Heart left ventricle (tissue), 16 donors: Measurements from ENCODE around the gene SORCS2. TPM values are rescaled to one million over a fixed set of nuclear protein-coding genes. Genes with fewer than 3 reads are reported as not detected.

ENCODE experiments used
- ATAC-seq, 4 donors: fragments of 200-7000 bp; cut with Tn5 transposase; one replicate each; pipeline ENCODE4 v1.9.1; 2020 to 2022; ENCODE audit warnings: moderate library complexity in 4 of 4, mild to moderate bottlenecking in 3 of 4, moderate number of reproducible peaks in 1 of 4
- DNase-seq, 5 donors: peaks; one replicate each; pipeline ENCODE4 v3.0.0-alpha.2; 2020
- H3K27ac ChIP-seq, 12 donors: fragments of 200-600 bp; sonication (generic) in 4 of 12; one replicate each; pipeline versions ENCODE4 v1.5.0 to v1.8.0; 2016 to 2022; ENCODE audit warnings: mild to moderate bottlenecking in 2 of 12
- H3K27me3 ChIP-seq, 9 donors: fragments of 200-600 bp; sonication (generic) in 2 of 9; one replicate each; pipeline versions ENCODE4 v1.5.1 to v1.8.0; 2016 to 2022; ENCODE audit warnings: mild to moderate bottlenecking in 3 of 9
- H3K36me3 ChIP-seq, 9 donors: fragments of 200-600 bp; sonication (generic) in 2 of 9; one replicate each; pipeline versions ENCODE4 v1.5.0 to v1.8.0; 2018 to 2022; ENCODE audit warnings: mild to moderate bottlenecking in 2 of 9
- H3K4me1 ChIP-seq, 12 donors: fragments of 200-600 bp; sonication (generic) in 4 of 12; one replicate each; pipeline versions ENCODE4 v1.5.0 to v1.8.0; 2016 to 2022; ENCODE audit warnings: mild to moderate bottlenecking in 3 of 12
- H3K4me3 ChIP-seq, 12 donors: fragments of 200-600 bp; sonication (generic) in 4 of 12; one replicate each; pipeline versions ENCODE4 v1.5.0 to v1.8.0; 2017 to 2022; ENCODE audit warnings: mild to moderate bottlenecking in 9 of 12, moderate library complexity in 4 of 12
- H3K9me3 ChIP-seq, 12 donors: fragments of 200-600 bp; sonication (generic) in 4 of 12; one replicate each; pipeline versions ENCODE4 v1.5.0 to v1.8.0; 2016 to 2022; ENCODE audit warnings: mild to moderate bottlenecking in 1 of 12
- CTCF ChIP-seq, 12 donors: fragments of 200-600 bp; sonication (generic) in 4 of 12; IDR thresholded peaks; one replicate each; pipeline versions ENCODE4 v1.5.0 to v1.8.0; 2018 to 2022; ENCODE audit warnings: antibody characterized with exemption in 12 of 12, mild to moderate bottlenecking in 5 of 12
- POLR2A ChIP-seq, 2 donors: fragments of 450-650 bp; IDR thresholded peaks; one replicate each; pipeline ENCODE4 v1.6.1; 2017; ENCODE audit warnings: antibody characterized with exemption in 2 of 2, mild to moderate bottlenecking in 2 of 2, moderate library complexity in 2 of 2
- WGBS, 4 donors: extraction: QIAGEN DNeasy Blood & Tissue Kit in 2 of 4; methylation state at CpG; one replicate each; pipeline versions ENCODE4 v1.1.5 to v1.1.7; 2013 to 2018; 5-methylcytosine and 5-hydroxymethylcytosine counted together
- intact Hi-C, 10 donors: fragments of 100-400 bp; cut with DNase I; formaldehyde crosslinking; loops; one replicate each; pipeline versions ENCODE4 v1.11.1 to v1.14.2; 2022
- polyA plus RNA-seq, 2 donors: library from polyadenylated mRNA; stranded (reverse); fragments of 200-250 nt; gene quantifications; one replicate each; pipeline ENCODE4 v1.2.3, GENCODE V29; 2013
- total RNA-seq, 9 donors: library from RNA; depleted of rRNA in 2 of 9; stranded (reverse); fragments of >200 nt in 2 of 9; fragmentation: NEBNext Ultra II Directional in 3 of 9; extraction: Animal tissue kit (Norgen Biotek cat#: 25700) in 3 of 9; gene quantifications; one replicate each; pipeline versions ENCODE4 v1.1.0 to v1.2.4, GENCODE V29; 2016 to 2023
- donor health status: ischemic (EF 13 %, LVEDD 7.1; RV severe dilation, severe dysfunction).
- donor health status: healthy with polysubstance abuse.
- donor health status: DM: no; HTN: yes; CAD: no.
- donor health status: DM: no; HTN: no; CAD: no.
- donor health status: ischemic (EF 25% LVEDD 6.9; RV normal size, moderate dysfunction).
- donor health status: ischemic (EF 25% LVEDD 5.7; RV mildly dilated, moderate dysfunction).
- donor health status: healthy.
- donor health status: DM: yes; HTN: yes; CAD: no.
- donor health status: ischemic (EF 35%, LVEDD 5.7; RV mildly dilated, moderate dysfunction).
- donor health status: nonischemic (EF 11% LVEDD 7.7; RV severe dilation, severe dysfunction).
- donor health status: DM: yes; HTN: yes; CAD: no.
- donor health status: PGD.
- donor health status: ischemic (EF 29% LVEDD 5.4; RV normal size, mild dysfunction).
- donor health status: nonischemic (EF 23%, LVEDD 6.1; RV moderate dilation, normal function).

Gene SORCS2
- total and polyA plus RNA-seq, 11 donors = 0.28 to 5.5 (median 2.4) TPM

- intact Hi-C loops = no loop called here
- ATAC-seq (no peak), DNase-seq (no peak)
- no peak overlapping the region for H3K27ac ChIP-seq
- H3K4me1 ChIP-seq = peaks cover 12 to 47% (median 33%) of the 10 kb centered on the region in 12 donors
- H3K4me3 ChIP-seq = no peak overlapping the region
- no peaks in the 10 kb centered on the region for H3K27me3 ChIP-seq
- no peaks in the 10 kb centered on the region for H3K9me3 ChIP-seq
- peaks cover 0 to 27% (median 5%) of the 10 kb centered on the region in 9 donors for H3K36me3 ChIP-seq
- 78 to 84% (median 83%) methylated on average over 10 to 11 of the region's 11 CpGs for WGBS, 4 donors
- TF ChIP-seq POLR2A (IDR thresholded peaks at IDR 0.05) (no peak), CTCF (IDR thresholded peaks at IDR 0.05) (no peak)
Observed at GRCh38 chr4:7785017-7785416, 592.7 kb downstream of the SORCS2 start.

- Histone ChIP-seq H3K9me3 (no peaks in the 10 kb centered on the region), H3K36me3 (peaks cover 0 to 27% (median 5%) of the 10 kb centered on the region in 9 donors), H3K4me3 (no peak overlapping the region), H3K27ac (no peak overlapping the region), H3K27me3 (no peaks in the 10 kb centered on the region), H3K4me1 (peaks cover 12 to 41% (median 27%) of the 10 kb centered on the region in 12 donors)
- ATAC-seq (no peak), DNase-seq (peak in 1 of 5 donors; percentile 11)
- TF ChIP-seq CTCF (IDR thresholded peaks at IDR 0.05) (no peak), POLR2A (IDR thresholded peaks at IDR 0.05) (no peak)
- 95 to 97% (median 96%) methylated on average over 10 of the region's 10 CpGs for WGBS, 4 donors
- intact Hi-C loops = no loop called here
Observed at GRCh38 chr4:7786040-7786439, 593.7 kb downstream of the SORCS2 start.

GRCh38 chr4:7786517-7786916 is 594.2 kb downstream of the SORCS2 start:
- H3K36me3 ChIP-seq = peaks cover 0 to 27% (median 5%) of the 10 kb centered on the region in 9 donors
- peaks cover 8 to 36% (median 22%) of the 10 kb centered on the region in 12 donors for H3K4me1 ChIP-seq

GRCh38 chr4:7787067-7787466 is 594.7 kb downstream of the SORCS2 start:
- DNase-seq = peak in 1 of 5 donors; percentile 15
- intact Hi-C loops = no loop called here

More at GRCh38 chr4:7786517-7786916, 594.2 kb downstream of the SORCS2 start:
- WGBS, 4 donors = 90 to 97% (median 93%) methylated on average over 10 of the region's 10 CpGs
- no peak overlapping the region for H3K4me3 ChIP-seq
- intact Hi-C loops = no loop called here
- no peak for DNase-seq
- TF ChIP-seq POLR2A (IDR thresholded peaks at IDR 0.05) (no peak), CTCF (IDR thresholded peaks at IDR 0.05) (no peak)
- H3K9me3 ChIP-seq = no peaks in the 10 kb centered on the region
- no peak for ATAC-seq
- no peak overlapping the region for H3K27ac ChIP-seq
- no peaks in the 10 kb centered on the region for H3K27me3 ChIP-seq

More at GRCh38 chr4:7787067-7787466, 594.7 kb downstream of the SORCS2 start:
- Histone ChIP-seq H3K4me1 (peaks cover 5 to 31% (median 17%) of the 10 kb centered on the region in 12 donors), H3K4me3 (no peak overlapping the region), H3K27me3 (no peaks in the 10 kb centered on the region), H3K9me3 (no peaks in the 10 kb centered on the region), H3K36me3 (peaks cover 0 to 30% (median 5%) of the 10 kb centered on the region in 9 donors), H3K27ac (no peak overlapping the region)
- WGBS, 4 donors = 95 to 98% (median 97%) methylated on average over 15 of the region's 15 CpGs
- ATAC-seq = no peak
- no peak for TF ChIP-seq CTCF (IDR thresholded peaks at IDR 0.05)
- TF ChIP-seq POLR2A (IDR thresholded peaks at IDR 0.05) = no peak
